H7 (cell line): Measurements from ENCODE around the gene SLC33A1. TPM values are rescaled to one million over a fixed set of nuclear protein-coding genes. Genes with fewer than 3 reads are reported as not detected.
"Not testable (repeated sequence)": the region's sequence is repeated elsewhere in the genome, so short reads cannot be mapped to it uniquely, and the experiment has no call there.

ENCODE experiments used
- DNase-seq: peaks from one replicate; pipeline ENCODE4 v3.0.0; 2012
- H3K27me3 ChIP-seq: 2 replicates; pipeline ENCODE4 v1.6.0; 2011; ENCODE audit warnings: mild to moderate bottlenecking, low read length; ENCODE audit not compliant: control insufficient read depth, insufficient read depth
- H3K36me3 ChIP-seq: replicated peaks from 2 replicates; pipeline ENCODE4 v1.5.1; 2011; ENCODE audit warnings: low read length; ENCODE audit not compliant: control insufficient read depth, insufficient read depth
- H3K4me3 ChIP-seq: 2 replicates; pipeline ENCODE4 v1.5.1; 2011; ENCODE audit warnings: low read depth, mild to moderate bottlenecking, control low read depth, low read length, moderate library complexity; ENCODE audit not compliant: insufficient read depth
- total RNA-seq: library from RNA; depleted of rRNA; stranded (reverse); fragments of >200 nt; shearing (Covaris generic); gene quantifications from 2 replicates; pipeline ENCODE4 v1.2.3, GENCODE V29; 2014; rRNA removed

SLC33A1 gene
- total RNA-seq: 22.9 and 24.7 TPM in 2 replicates

DNA sequence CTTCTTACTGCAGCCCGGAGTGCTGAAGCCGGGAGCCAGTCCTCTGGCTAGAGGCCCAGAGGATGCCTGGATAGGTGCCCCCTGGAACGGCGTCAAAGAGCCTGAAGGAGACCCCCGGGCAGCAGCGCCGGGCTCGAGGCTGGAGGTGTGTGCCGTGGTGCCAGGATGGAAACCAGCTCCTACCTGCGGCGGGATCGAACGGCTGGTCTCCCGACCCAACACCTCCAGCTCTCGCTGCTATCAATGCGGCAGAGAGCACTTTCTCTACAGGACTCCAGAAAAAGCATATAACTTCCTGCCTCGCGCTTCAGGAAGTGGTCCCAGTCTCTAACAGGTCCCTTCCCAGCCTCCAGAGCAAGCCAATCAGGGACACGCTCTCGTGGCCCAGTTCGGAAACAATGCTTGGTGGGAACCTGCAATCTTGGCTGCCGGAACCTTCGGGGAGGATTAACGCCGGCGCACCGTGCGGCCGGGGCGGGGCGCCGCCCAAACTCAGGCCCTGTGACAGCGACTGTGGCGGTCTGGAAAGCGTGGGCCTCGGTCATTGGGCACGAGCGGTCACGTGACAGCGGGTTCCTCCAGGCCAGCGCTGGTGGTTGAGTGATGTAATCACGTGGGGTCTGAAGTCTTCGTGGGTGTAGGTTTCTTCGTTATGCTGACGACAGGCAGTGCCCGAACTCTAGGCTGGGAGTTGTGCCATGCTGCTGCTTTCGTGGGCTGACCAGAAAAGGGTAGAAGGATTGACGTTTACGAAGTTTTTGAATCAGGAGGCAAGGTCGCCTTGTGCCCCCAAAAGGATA lies at the start of gene SLC33A1:
Gene SLC33A1, minus strand, starts transcription at position 287 of the 800 bp plus-strand sequence. CDS start 430 bp downstream, outside the sequence.
- peak; percentile 97 for DNase-seq
- Histone ChIP-seq H3K4me3 (peak within 1 kb of the TSS; percentile 89), H3K36me3 (no peaks in the 10 kb centered on the region), H3K27me3 (no peaks in the 10 kb centered on the region)

GRCh38 chr3:155895379-155895900 lies 41.2 kb upstream of the SLC33A1 start:
- DNase-seq: no peak
- Histone ChIP-seq H3K4me3 (no peak overlapping the region), H3K27me3 (no peaks in the 10 kb centered on the region), H3K36me3 (peaks cover 7% of the 10 kb centered on the region)

DNA sequence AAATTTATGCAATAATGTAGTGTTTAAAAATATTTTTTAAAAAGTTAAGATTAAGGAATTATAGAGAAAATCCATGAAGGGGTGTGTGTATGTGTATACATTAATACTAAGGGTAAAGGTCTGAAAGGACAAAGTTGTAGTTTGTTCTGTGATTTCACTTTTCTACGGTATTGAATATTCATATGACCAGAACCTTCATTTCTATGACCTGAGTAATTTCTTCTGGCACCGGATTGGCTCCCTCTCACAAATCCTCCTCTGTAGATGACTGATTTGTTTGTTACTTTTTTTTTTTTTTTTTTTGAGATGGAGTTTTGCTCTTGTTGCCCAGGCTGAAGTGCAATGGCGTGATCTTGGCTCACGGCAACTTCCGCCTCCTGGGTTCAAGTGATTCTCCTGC lies 37.1 kb upstream of the SLC33A1 start:
- Histone ChIP-seq H3K27me3 (no peaks in the 10 kb centered on the region), H3K4me3 (no peak overlapping the region), H3K36me3 (peaks cover 3% of the 10 kb centered on the region; the same call in 1 of the 2 replicates)
- DNase-seq: no peak

GRCh38 chr3:155890671-155891190 lies 36.5 kb upstream of the SLC33A1 start:
- H3K27me3 ChIP-seq: no peaks in the 10 kb centered on the region
- DNase-seq: no peak
- no peak overlapping the region for H3K4me3 ChIP-seq
- H3K36me3 ChIP-seq: peaks cover 3% of the 10 kb centered on the region; the same call in 1 of the 2 replicates

- Histone ChIP-seq H3K4me3 (no peak overlapping the region), H3K27me3 (no peaks in the 10 kb centered on the region), H3K36me3 (0 out of 2 replicates have a peak, but pooled peaks cover 3% of the 10 kb centered on the region)
- DNase-seq: no peak
Observed at GRCh38 chr3:155889952-155890351, 35.7 kb upstream of the SLC33A1 start.

DNA sequence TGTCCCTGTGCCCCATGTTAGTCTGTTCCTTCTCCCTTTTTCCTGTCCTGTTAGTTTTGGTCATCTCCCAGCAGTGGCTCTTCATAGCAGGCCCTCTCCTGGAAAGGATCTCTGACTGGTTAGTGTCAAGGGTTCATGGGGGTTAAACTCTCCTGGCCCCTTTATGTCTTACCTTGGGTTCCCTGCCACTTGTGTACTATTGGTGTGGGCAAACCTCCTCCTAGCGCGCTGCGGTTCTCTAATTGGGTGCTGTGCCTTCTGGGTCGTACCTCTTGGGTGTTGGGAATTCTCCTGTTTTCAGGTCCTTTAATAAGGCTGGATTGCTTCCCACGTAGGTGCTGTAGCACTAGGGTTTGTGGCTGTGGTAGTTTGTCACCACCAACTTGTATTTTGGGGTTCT lies 35.0 kb upstream of the SLC33A1 start:
- H3K27me3 ChIP-seq: no peaks in the 10 kb centered on the region
- H3K4me3 ChIP-seq: no peak overlapping the region
- H3K36me3 ChIP-seq: 0 out of 2 replicates have a peak, but pooled peaks cover 1% of the 10 kb centered on the region
- no peak for DNase-seq

DNA sequence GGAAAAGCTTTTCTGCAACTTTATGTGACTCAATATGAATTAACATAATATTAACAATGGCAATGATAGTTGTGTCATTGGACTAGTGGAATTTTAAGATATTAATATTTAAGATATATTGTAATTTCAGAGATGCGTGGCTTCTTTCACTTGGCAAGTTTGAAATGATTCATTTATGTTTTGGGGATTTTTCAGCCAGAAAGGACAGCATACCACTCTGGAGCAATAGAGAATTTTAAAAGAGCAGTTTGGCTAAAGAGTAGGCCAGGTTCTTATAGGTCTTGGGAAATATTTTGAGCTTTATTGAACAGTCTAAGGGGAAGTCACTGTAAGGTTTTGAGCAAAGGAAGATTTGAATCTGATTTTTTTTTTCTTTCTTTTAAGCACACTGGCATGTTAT lies 32.7 kb upstream of the SLC33A1 start:
- no peak overlapping the region for H3K4me3 ChIP-seq

DNA sequence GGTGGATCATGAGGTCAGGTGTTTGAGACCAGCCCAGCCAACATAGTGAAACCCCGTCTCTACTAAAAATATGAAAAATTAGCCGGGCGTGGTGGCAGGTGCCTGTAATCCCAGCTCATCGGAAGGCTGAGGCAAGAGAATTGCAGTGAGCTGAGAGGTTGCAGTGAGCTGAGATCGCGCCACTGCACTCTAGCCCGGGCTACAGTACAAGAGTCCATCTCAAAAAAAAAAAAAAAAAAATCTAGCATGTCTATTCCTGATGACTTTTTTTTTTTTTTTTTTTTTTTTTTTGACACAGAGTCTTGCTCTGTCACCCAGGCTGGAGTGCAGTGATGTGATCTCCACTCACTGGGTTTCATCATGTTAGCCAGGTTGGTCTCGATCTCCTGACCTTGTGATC lies 32.1 kb upstream of the SLC33A1 start:
- not testable (repeated sequence) for H3K27me3 ChIP-seq, H3K4me3 ChIP-seq, DNase-seq, H3K36me3 ChIP-seq

More for the DNA sequence above, 32.7 kb upstream of the SLC33A1 start:
- no peak for DNase-seq
- Histone ChIP-seq H3K36me3 (no peaks in the 10 kb centered on the region), H3K27me3 (no peaks in the 10 kb centered on the region)

- Histone ChIP-seq H3K36me3 (no peaks in the 10 kb centered on the region), H3K27me3 (no peaks in the 10 kb centered on the region), H3K4me3 (no peak overlapping the region)
- no peak for DNase-seq
Observed at GRCh38 chr3:155885292-155885691, 31.1 kb upstream of the SLC33A1 start.

DNA sequence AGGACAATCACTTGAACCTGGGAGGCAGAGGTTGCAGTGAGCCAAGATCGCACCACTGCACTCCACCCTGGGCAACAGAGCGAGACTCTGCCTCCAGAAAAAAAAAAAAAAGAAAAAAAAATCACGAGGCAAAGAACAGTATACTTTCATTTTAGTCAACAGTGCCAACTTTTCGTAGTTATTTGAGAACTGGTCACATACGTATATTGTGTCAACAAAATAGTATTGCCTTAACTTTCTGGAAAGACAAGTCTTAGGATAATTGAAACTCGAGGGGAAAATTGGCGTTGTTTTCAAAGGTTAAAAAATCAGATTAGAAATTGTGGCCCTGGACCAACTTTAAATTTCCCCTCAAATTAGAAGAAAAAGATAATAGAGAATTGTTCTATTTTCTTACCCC lies 30.1 kb upstream of the SLC33A1 start:
- Histone ChIP-seq H3K27me3 (no peaks in the 10 kb centered on the region), H3K36me3 (no peaks in the 10 kb centered on the region), H3K4me3 (no peak overlapping the region)
- DNase-seq: no peak

- no peak for DNase-seq
- Histone ChIP-seq H3K27me3 (no peaks in the 10 kb centered on the region), H3K36me3 (no peaks in the 10 kb centered on the region), H3K4me3 (no peak overlapping the region)
Observed at GRCh38 chr3:155880286-155880685, 26.1 kb upstream of the SLC33A1 start.

DNA sequence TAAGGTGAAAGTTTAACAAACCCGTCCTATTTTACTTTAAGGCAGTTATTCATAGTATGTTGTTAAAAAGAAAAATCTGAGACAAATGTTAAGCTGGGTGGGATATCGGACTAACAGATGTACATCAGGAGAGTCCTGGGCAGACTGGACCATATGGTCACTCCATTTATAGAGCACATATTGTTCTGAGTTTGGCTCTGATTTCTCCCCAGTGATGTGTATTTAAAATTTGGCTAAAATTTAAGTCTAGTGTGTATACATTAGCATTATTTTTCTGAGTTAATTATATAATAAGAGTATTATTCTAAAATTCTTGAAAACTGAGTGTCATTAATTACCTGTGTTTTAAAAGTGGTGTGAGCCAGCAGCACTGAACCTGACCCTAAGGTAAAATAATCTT lies 22.3 kb upstream of the SLC33A1 start:
- no peaks in the 10 kb centered on the region for H3K36me3 ChIP-seq
- H3K4me3 ChIP-seq: no peak overlapping the region
- no peaks in the 10 kb centered on the region for H3K27me3 ChIP-seq
- no peak for DNase-seq

- no peak for DNase-seq
- Histone ChIP-seq H3K27me3 (no peaks in the 10 kb centered on the region), H3K4me3 (no peak overlapping the region), H3K36me3 (no peaks in the 10 kb centered on the region)
Observed at GRCh38 chr3:155876037-155876436, 21.8 kb upstream of the SLC33A1 start.

GRCh38 chr3:155872904-155873646 lies 18.8 kb upstream of the SLC33A1 start:
- no peak for DNase-seq
- Histone ChIP-seq H3K27me3 (no peaks in the 10 kb centered on the region), H3K36me3 (no peaks in the 10 kb centered on the region), H3K4me3 (no peak overlapping the region)
